Duodenal mucosa (tissue), 2 donors: ENCODE measurements around the gene ZNF69.
A peak's percentile ranks its signal among the peaks of the same experiment; 100 is the strongest.
"Not testable (repeated sequence)": the region's sequence is repeated elsewhere in the genome, so short reads cannot be mapped to it uniquely, and the experiment has no call there.

Experiments
- H3K27ac ChIP-seq: one replicate; pipeline ENCODE4 v1.7.0; 2013; ENCODE audit warnings: low read depth, low read length
- H3K27me3 ChIP-seq, 2 donors: one replicate each; pipeline ENCODE4 v1.7.0; 2013; ENCODE audit warnings: low read length in 2 of 2, control low read depth in 1 of 2; ENCODE audit not compliant: insufficient read depth in 2 of 2, control insufficient read depth in 1 of 2
- H3K36me3 ChIP-seq, 2 donors: one replicate each; pipeline ENCODE4 v1.7.0; 2013; ENCODE audit warnings: low read length in 2 of 2, control low read depth in 1 of 2; ENCODE audit not compliant: insufficient read depth in 2 of 2, control insufficient read depth in 1 of 2
- H3K4me1 ChIP-seq, 2 donors: one replicate each; pipeline ENCODE4 v1.7.0; 2013; ENCODE audit warnings: low read length in 2 of 2, control low read depth in 1 of 2; ENCODE audit not compliant: insufficient read depth in 2 of 2, control insufficient read depth in 1 of 2
- H3K4me3 ChIP-seq, 2 donors: one replicate each; pipeline ENCODE4 v1.7.0; 2013; ENCODE audit warnings: low read length in 2 of 2, low read depth in 1 of 2
- H3K9ac ChIP-seq, 2 donors: one replicate each; pipeline ENCODE4 v1.7.0; 2013; ENCODE audit warnings: low read length in 2 of 2, low read depth in 1 of 2
- H3K9me3 ChIP-seq, 2 donors: one replicate each; pipeline ENCODE4 v1.7.0; 2013; ENCODE audit warnings: low read length in 2 of 2, control low read depth in 1 of 2; ENCODE audit not compliant: control insufficient read depth in 1 of 2

Gene ZNF69

DNA sequence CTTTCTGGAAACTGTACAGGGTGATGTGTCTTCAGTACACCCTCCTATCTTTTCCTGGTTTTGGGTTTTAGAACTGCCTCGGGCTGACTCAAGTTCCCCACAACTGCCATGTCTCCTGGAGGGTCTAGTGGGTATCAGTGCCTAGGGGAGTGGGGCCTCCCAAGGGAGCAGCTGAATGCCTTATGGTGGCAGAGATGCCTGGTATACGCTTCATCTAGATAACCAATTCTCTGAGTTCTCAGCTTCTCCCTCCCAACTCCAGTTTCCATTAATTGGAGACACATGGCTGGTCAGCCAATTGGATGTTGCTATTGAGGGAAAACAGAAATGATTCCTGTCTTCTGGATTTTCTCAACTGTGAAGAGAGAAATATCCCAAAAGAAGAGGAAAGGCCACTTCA, 26.3 kb upstream of the ZNF69 start:
- Histone ChIP-seq H3K36me3 (peaks cover 2 to 4% of the 10 kb centered on the region in 2 donors), H3K27me3 (no peaks in the 10 kb centered on the region), H3K4me1 (no peaks in the 10 kb centered on the region), H3K27ac (no peak overlapping the region), H3K9me3 (peaks cover 12 to 22% of the 10 kb centered on the region in 2 donors), H3K4me3 (no peak overlapping the region), H3K9ac (no peak overlapping the region)

DNA sequence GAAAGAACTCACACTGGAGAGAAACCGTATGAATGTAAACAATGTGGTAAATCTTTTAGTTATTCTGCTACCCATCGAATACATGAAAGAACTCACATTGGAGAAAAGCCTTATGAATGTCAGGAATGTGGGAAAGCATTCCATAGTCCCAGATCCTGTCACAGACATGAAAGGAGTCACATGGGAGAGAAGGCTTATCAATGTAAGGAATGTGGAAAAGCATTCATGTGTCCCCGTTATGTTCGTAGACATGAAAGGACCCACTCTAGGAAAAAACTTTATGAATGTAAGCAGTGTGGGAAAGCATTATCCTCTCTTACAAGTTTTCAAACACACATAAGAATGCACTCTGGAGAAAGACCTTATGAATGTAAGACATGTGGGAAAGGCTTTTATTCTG, 19.8 kb upstream of the ZNF69 start:
- H3K27ac ChIP-seq, H3K27me3 ChIP-seq, H3K4me3 ChIP-seq, H3K4me1 ChIP-seq, H3K9ac ChIP-seq: not testable (repeated sequence)
- Histone ChIP-seq H3K36me3 (peaks cover 14 to 30% of the 10 kb centered on the region in 2 donors), H3K9me3 (peaks cover 46 to 70% of the 10 kb centered on the region in 2 donors)

DNA sequence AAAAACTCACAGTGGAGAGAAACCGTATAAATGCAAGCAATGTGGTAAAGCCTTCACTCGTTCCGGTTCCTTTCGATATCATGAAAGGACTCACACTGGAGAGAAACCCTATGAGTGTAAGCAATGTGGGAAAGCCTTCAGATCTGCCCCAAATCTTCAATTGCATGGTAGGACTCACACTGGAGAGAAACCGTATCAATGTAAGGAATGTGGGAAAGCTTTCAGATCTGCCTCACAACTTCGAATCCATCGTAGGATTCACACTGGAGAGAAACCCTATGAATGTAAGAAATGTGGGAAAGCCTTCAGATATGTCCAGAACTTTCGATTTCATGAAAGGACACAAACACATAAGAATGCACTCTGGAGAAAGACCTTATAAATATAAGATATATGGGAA, 19.4 kb upstream of the ZNF69 start:
- H3K9me3 ChIP-seq: peaks cover 46 to 70% of the 10 kb centered on the region in 2 donors
- no peaks in the 10 kb centered on the region for H3K27me3 ChIP-seq
- H3K27ac ChIP-seq: no peak overlapping the region
- no peak overlapping the region for H3K9ac ChIP-seq
- H3K4me1 ChIP-seq: no peaks in the 10 kb centered on the region
- H3K4me3 ChIP-seq: no peak overlapping the region
- peaks cover 14 to 30% of the 10 kb centered on the region in 2 donors for H3K36me3 ChIP-seq

DNA sequence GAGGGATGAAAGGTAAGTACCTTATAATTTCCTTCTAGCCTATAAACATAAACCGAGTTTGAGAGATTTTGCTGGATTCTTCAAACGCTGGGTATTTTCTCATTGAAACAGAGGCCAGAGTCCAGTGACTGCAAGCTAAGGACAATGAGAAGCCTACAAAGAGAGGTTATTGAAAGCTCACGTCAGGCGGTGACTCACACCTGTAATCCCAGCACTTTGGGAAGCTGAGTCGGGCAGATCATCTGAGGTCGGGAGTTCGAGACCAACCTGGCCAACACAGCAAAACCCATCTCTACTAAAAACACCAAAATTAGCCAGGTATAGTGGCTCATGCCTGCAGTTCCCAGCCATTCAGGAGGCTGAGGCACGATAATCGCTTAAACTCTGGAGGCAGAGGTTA, 15.0 kb upstream of the ZNF69 start:
- H3K4me3 ChIP-seq: no peak overlapping the region
- peaks cover 6 to 12% of the 10 kb centered on the region in 2 donors for H3K36me3 ChIP-seq
- H3K9ac ChIP-seq: no peak overlapping the region
- no peak overlapping the region for H3K27ac ChIP-seq
- H3K9me3 ChIP-seq: peaks cover 30 to 44% of the 10 kb centered on the region in 2 donors
- no peaks in the 10 kb centered on the region for H3K27me3 ChIP-seq
- H3K4me1 ChIP-seq: no peaks in the 10 kb centered on the region

DNA sequence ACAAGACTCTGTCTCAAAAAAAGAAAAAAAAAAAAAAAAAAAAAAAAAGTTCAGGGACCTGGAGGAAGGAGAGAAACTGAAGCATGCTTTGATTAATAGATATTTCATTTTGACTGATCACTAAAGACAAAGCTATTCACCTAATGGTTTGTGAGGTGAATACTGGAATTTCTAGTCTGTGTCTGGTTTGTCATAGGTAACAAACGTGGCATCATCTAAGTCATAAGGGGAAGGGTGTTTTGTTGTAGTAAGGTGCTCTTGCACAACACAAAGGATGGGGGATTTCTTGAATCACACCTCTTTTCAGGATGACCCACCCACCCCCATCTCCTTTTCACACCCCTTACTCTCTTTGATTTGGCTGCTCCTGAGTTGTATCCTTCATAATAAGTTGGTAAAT, 13.8 kb upstream of the ZNF69 start:
- Histone ChIP-seq H3K36me3 (peaks cover 0 to 4% of the 10 kb centered on the region in 2 donors), H3K27me3 (no peaks in the 10 kb centered on the region), H3K27ac (no peak overlapping the region), H3K4me3 (no peak overlapping the region), H3K4me1 (no peaks in the 10 kb centered on the region), H3K9ac (no peak overlapping the region), H3K9me3 (peaks cover 19 to 33% of the 10 kb centered on the region in 2 donors)

DNA sequence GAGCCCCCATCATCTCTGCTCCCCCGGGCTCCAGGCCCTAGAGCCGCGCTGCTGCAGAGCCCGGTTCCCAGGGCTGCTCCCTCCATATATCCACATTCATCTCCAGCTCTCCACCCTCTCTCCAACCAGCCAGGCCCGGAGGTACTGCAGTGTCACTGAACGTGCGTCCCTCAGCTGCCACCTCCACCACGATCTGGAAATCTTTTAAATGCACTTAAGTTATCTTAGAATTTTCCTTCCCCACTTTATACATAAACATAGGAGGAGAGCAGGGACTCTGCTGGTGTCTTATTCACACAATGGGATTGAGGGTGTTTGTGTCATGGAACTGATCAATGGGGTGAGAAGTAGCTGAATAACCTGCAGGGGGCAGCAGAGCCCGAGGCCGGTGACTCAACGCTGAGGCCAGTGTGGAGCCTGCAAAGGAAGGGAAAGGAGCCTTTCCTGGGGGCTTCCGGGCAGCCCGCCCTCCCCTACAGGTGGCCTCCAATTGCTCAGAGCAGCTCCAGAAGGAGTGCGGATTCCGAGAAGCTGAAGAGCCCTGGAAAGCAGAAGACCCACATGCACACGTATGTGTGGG, 7.8 kb upstream of the ZNF69 start:
- not testable (repeated sequence) for H3K9me3 ChIP-seq

DNA sequence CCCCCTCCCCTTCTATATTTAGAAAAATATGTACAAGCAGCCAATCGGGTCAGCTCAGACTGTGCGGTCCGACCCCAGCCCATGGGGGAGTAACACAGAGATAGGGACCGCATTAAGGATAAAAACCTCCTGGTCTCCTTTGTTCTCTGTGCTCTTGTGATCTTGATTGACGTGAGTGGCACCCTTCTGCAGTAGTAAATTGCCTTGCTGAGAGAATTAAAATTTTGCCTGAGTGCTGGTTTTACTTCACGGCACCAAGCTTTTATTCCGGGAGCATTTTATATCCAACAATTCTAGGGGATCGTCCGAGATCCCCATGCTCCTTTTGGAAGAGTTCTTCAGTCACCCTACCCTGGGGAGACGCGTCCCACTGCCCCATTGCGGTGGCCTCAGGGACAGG, 7.0 kb upstream of the ZNF69 start:
- peaks cover 0 to 6% of the 10 kb centered on the region in 2 donors for H3K9me3 ChIP-seq
- no peak overlapping the region for H3K4me3 ChIP-seq
- no peaks in the 10 kb centered on the region for H3K4me1 ChIP-seq
- no peak overlapping the region for H3K27ac ChIP-seq
- H3K27me3 ChIP-seq: no peaks in the 10 kb centered on the region
- H3K9ac ChIP-seq: no peak overlapping the region
- H3K36me3 ChIP-seq: no peaks in the 10 kb centered on the region

More for the DNA sequence above, 7.8 kb upstream of the ZNF69 start:
- H3K27ac ChIP-seq, H3K9ac ChIP-seq, H3K27me3 ChIP-seq, H3K4me3 ChIP-seq, H3K36me3 ChIP-seq, H3K4me1 ChIP-seq: not testable (repeated sequence)

DNA sequence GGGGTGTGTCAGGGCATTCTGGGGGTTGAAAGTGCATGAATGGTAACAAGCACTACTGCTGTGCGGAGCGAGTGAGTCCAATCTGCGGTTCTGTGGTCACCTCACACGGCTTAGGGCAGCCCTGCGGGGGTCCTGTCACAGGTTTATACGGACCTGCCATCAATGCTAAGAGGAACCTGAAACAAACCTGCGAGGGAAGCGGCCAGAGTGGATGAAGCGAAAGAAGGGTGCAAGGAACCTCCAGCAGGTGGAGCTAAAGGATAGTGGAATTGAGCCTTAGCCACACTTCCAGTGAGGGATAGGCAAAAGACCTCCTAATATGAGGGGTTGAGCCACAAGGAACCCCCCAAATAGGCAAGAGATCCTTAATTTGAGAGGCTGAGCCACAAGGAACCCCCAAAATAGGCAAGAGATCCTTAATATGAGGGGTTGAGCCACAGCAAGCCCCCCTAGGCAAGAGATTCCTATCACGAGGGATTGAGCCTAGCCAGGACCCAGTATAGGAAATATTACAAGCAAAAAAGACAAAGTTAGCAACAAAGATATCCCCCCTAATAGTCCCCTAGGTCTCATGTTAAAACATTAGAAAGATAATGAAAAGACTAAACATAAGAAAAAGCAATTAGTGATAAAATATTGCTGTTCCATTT, 6.3 kb upstream of the ZNF69 start:
- no peak overlapping the region for H3K9ac ChIP-seq
- no peaks in the 10 kb centered on the region for H3K4me1 ChIP-seq
- no peak overlapping the region for H3K27ac ChIP-seq
- no peaks in the 10 kb centered on the region for H3K27me3 ChIP-seq
- no peak overlapping the region for H3K4me3 ChIP-seq
- no peaks in the 10 kb centered on the region for H3K36me3 ChIP-seq
- peaks cover 0 to 6% of the 10 kb centered on the region in 2 donors for H3K9me3 ChIP-seq

DNA sequence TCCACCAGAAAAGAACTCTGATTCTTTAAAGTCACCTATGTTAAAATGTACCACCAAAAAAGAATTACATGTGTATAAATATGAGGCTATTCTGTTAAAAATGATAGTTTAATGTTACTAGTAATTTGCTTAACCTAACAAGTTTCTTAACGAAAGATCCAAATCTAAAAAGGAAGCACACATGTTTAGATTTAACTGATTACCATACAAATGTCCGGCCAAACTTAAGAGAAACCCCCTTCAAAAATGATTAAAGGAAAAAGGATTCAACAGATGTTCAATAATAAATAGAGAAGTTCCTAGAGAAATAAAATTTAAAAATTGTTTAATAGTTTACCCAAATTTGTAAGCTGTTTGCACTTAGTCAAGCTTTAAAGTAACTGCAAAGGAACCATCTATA, 5.0 kb upstream of the ZNF69 start:
- H3K9me3 ChIP-seq: peaks cover 0 to 6% of the 10 kb centered on the region in 2 donors
- no peaks in the 10 kb centered on the region for H3K27me3 ChIP-seq
- H3K4me3 ChIP-seq: no peak overlapping the region
- no peaks in the 10 kb centered on the region for H3K36me3 ChIP-seq
- H3K27ac ChIP-seq: no peak overlapping the region
- H3K4me1 ChIP-seq: peaks cover 0 to 3% of the 10 kb centered on the region in 2 donors
- H3K9ac ChIP-seq: no peak overlapping the region

DNA sequence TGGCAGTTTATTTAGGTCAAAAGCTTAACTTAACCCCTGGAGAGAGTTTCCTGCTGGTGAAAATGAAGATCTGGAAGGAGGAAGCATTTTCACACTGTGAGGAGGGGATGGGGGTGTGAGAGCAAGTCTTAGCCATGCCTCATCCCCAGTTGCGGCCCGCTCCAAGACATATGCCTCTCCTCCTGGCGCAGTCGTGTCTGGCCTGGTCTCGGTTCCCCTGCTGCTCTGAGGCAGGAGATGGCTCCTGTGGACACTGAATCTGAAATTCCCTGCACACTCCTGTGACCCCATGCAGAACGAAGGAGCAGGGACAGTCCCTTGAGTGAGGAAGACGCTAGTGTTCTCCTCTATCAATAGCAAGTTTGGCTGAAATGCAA, 360 bp upstream of the ZNF69 start:
- H3K9me3 ChIP-seq: no peaks in the 10 kb centered on the region
- no peaks in the 10 kb centered on the region for H3K27me3 ChIP-seq
- H3K27ac ChIP-seq: no peak overlapping the region
- H3K36me3 ChIP-seq: no peaks in the 10 kb centered on the region
- peaks cover 0 to 6% of the 10 kb centered on the region in 2 donors for H3K4me1 ChIP-seq
- H3K4me3 ChIP-seq: peak overlapping the region; percentile 71 to 89
- H3K9ac ChIP-seq: peak overlapping the region in 1 of 2 donors; percentile 76
